GM12873 (cell line): Measurements from ENCODE around the gene GPS2.

Experiments
- CTCF ChIP-seq: IDR thresholded peaks from 2 replicates; pipeline ENCODE4 v1.5.1; 2012; ENCODE audit warnings: low read depth, mild to moderate bottlenecking, moderate library complexity, low read length, control low read depth; ENCODE audit not compliant: insufficient read depth; ENCODE audit errors: missing control alignments

Gene GPS2

GRCh38 chr17:7304179-7304578, 11.0 kb downstream of the GPS2 start:
- no peak for TF ChIP-seq CTCF

DNA sequence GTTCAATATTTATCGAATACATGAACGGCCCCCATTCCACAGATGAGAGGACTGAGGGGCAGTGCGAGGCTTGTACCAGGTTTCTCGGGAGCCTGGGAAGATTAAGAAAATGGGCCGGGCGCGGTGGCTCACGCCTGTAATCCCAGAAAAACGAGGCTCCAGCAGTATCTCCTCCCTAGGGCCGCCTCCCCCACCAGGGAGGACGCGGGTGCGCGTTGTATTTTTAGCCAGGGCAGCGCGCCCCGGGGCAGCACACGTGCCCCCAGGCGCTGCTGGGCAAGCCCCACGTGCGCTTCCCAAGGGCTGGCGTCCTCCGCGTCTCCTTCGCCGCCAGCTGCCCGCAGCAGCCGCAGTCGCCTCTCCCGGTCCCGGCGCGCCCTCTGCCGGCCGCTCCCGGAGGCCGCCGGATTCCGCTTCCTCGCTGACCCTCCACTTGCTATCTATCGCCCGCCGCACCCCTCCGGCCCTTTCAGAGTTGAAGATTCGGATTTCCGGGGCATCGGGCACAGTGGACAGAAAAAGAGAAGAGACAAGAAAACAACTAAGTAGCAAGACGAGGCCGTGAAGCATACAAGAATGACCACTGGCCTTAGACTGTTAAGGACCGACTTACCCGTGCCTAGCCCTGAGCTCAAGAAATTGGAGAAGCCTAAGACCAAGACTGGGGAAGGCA, 18.8 kb downstream of the GPS2 start:
- TF ChIP-seq CTCF: peak; percentile 82

- TF ChIP-seq CTCF: no peak
Observed at GRCh38 chr17:7295230-7296180, 19.7 kb downstream of the GPS2 start.

- no peak for TF ChIP-seq CTCF
Observed at GRCh38 chr17:7294614-7295153, 20.5 kb downstream of the GPS2 start, which contains the start of gene YBX2. Gene YBX2 (minus strand): TSS chr17:7294639. CDS start chr17:7294500, 139 bp downstream.

- no peak for TF ChIP-seq CTCF
Observed at GRCh38 chr17:7293816-7294613, 21.1 kb downstream of the GPS2 start.

DNA sequence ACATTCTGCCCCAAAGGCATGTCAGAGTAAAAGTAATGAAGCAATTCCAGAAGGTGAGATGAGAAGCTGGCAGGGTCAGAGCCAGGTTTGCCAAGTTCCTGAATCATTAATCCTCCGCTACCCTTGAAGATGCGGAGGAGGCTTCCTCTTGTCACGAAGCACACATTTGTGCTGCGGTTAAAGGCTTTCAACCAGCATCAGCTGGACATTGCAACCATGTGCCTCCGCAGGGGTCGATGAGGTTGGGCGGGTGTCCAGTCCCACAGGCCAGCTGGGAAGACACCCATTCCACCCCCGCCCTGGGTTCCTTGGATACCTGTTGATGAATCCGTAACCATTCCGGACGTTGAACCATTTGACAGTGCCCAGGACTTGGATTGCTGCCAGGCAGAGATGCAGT, 22.0 kb downstream of the GPS2 start:
- no peak for TF ChIP-seq CTCF
